ENCODE data around the gene AUTS2.

AUTS2 gene

GRCh38 chr7:70586822-70587221, 988.5 kb downstream of the AUTS2 start:
- Histone ChIP-seq H3K4me1 (peaks cover 0 to 7% (median 1%) of the 10 kb centered on the region in 4 donors), H3K36me3 (no peaks in the 10 kb centered on the region), H3K27ac (no peak overlapping the region), H3K27me3 (no peaks in the 10 kb centered on the region), H3K4me3 (no peak overlapping the region), H3K9me3 (no peaks in the 10 kb centered on the region)
- DNase-seq = no peak
- intact Hi-C loops (cut with DNase I; ENCODE audit: low total_unique reads) = no loop called here
- TF ChIP-seq CTCF (IDR thresholded peaks at IDR 0.05) = no peak

GRCh38 chr7:70587739-70588138, 989.5 kb downstream of the AUTS2 start:
- no peaks in the 10 kb centered on the region for H3K27me3 ChIP-seq
- intact Hi-C loops (cut with DNase I; ENCODE audit: low total_unique reads) = no loop called here
- no peaks in the 10 kb centered on the region for H3K36me3 ChIP-seq
- H3K4me1 ChIP-seq = peaks cover 0 to 7% (median 1%) of the 10 kb centered on the region in 4 donors
- no peak overlapping the region for H3K27ac ChIP-seq
- TF ChIP-seq CTCF (IDR thresholded peaks at IDR 0.05) = no peak
- H3K4me3 ChIP-seq = no peak overlapping the region
- H3K9me3 ChIP-seq = no peaks in the 10 kb centered on the region
- no peak for DNase-seq

GRCh38 chr7:70588191-70588921, 990.1 kb downstream of the AUTS2 start:
- H3K27me3 ChIP-seq = no peaks in the 10 kb centered on the region
- H3K4me1 ChIP-seq = peaks cover 0 to 4% (median under 1%) of the 10 kb centered on the region in 4 donors
- intact Hi-C loops (cut with DNase I; ENCODE audit: low total_unique reads) = no loop called here
- no peak overlapping the region for H3K4me3 ChIP-seq
- H3K27ac ChIP-seq = no peak overlapping the region
- no peak for TF ChIP-seq CTCF (IDR thresholded peaks at IDR 0.05)
- no peaks in the 10 kb centered on the region for H3K9me3 ChIP-seq
- DNase-seq = no peak
- no peaks in the 10 kb centered on the region for H3K36me3 ChIP-seq

GRCh38 chr7:70589010-70589409, 990.7 kb downstream of the AUTS2 start:
- Histone ChIP-seq H3K4me1 (no peaks in the 10 kb centered on the region), H3K9me3 (no peaks in the 10 kb centered on the region), H3K36me3 (no peaks in the 10 kb centered on the region), H3K27me3 (no peaks in the 10 kb centered on the region), H3K4me3 (no peak overlapping the region), H3K27ac (no peak overlapping the region)
- no peak for DNase-seq
- TF ChIP-seq CTCF (IDR thresholded peaks at IDR 0.05) = no peak
- intact Hi-C loops (cut with DNase I; ENCODE audit: low total_unique reads) = no loop called here

- no peak for TF ChIP-seq CTCF (IDR thresholded peaks at IDR 0.05)
- DNase-seq = no peak
- Histone ChIP-seq H3K4me3 (no peak overlapping the region), H3K9me3 (no peaks in the 10 kb centered on the region), H3K4me1 (no peaks in the 10 kb centered on the region), H3K27ac (no peak overlapping the region), H3K27me3 (no peaks in the 10 kb centered on the region), H3K36me3 (no peaks in the 10 kb centered on the region)
- intact Hi-C loops (cut with DNase I; ENCODE audit: low total_unique reads) = no loop called here
Observed at GRCh38 chr7:70589590-70589989, 991.3 kb downstream of the AUTS2 start.
